Activated CD4-positive, CD25-positive, alpha-beta regulatory T cell treated with anti-CD3 and anti-CD28 coated beads, Interleukin-2, amount 50 U/mL, for 72 hours (primary cell): ENCODE measurements around the gene ARMS2.

Source experiments
- DNase-seq: peaks from one replicate; pipeline ENCODE4 v3.0.0; 2021

Gene ARMS2

DNA sequence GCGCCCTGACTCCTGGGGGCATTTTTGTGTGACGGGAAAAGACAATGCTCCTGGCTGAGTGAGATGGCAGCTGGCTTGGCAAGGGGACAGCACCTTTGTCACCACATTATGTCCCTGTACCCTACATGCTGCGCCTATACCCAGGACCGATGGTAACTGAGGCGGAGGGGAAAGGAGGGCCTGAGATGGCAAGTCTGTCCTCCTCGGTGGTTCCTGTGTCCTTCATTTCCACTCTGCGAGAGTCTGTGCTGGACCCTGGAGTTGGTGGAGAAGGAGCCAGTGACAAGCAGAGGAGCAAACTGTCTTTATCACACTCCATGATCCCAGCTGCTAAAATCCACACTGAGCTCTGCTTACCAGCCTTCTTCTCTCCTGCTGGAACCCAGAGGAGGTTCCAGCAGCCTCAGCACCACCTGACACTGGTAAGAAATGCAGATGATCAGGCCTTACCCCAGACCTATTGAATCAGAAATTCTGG, at the start of gene ARMS2:
ARMS2 (plus strand) TSS at position 51 of the 478 bp plus-strand sequence; CDS start at position 126, 75 bp downstream.
- DNase-seq = no peak

- DNase-seq = no peak
Observed at GRCh38 chr10:122407375-122408125, 46.9 kb upstream of the ARMS2 start.

- DNase-seq = no peak
Observed at GRCh38 chr10:122413327-122413726, 41.1 kb upstream of the ARMS2 start.

GRCh38 chr10:122417667-122418066, 36.8 kb upstream of the ARMS2 start:
- DNase-seq = no peak

DNA sequence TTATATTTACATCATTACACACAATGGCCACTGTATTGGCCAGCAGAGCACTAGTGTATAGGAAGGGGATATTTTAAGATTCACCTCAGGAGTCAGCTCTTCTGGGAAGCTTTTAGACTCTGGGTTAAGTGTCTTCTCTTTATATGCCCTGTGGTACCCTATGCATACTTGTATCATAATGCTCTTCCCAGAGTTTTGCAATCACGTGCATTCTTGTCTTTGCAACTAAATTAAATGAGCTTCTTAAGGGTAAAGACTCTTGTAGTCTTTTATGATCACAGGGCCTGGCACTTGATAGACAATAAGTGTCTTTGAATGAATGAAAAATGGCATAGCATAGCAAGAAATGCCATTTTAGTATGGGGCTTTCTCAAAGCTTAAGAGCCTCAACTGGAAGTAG, 35.4 kb upstream of the ARMS2 start:
- DNase-seq = no peak

GRCh38 chr10:122419876-122420623, 34.4 kb upstream of the ARMS2 start:
- DNase-seq = no peak

DNA sequence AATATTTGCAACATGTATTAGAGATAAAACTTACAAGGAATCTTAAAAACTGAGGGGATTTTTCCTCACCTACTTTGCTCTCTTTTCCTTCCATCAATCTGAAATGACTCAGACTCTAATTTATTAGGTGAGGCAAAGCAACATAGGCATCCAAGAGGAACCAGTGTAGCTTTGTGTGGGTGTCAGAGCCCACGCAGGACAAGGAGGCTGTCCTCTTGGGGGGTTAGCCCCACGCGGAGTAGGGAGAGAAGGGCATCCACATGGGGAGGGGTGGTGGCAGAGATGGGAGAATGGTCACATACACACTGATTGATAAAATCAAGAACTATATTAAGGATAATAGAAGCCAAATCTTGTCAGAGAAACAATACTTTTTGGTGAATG, 33.8 kb upstream of the ARMS2 start:
- no peak for DNase-seq

- DNase-seq = no peak
Observed at GRCh38 chr10:122421054-122421625, 33.3 kb upstream of the ARMS2 start.

GRCh38 chr10:122421742-122422141, 32.7 kb upstream of the ARMS2 start:
- DNase-seq = no peak

- DNase-seq = no peak
Observed at GRCh38 chr10:122422266-122422989, 32.0 kb upstream of the ARMS2 start.

GRCh38 chr10:122424059-122424458, 30.4 kb upstream of the ARMS2 start:
- DNase-seq = no peak

- no peak for DNase-seq
Observed at GRCh38 chr10:122426829-122427228, 27.6 kb upstream of the ARMS2 start.

- no peak for DNase-seq
Observed at GRCh38 chr10:122427280-122427679, 27.2 kb upstream of the ARMS2 start.

DNA sequence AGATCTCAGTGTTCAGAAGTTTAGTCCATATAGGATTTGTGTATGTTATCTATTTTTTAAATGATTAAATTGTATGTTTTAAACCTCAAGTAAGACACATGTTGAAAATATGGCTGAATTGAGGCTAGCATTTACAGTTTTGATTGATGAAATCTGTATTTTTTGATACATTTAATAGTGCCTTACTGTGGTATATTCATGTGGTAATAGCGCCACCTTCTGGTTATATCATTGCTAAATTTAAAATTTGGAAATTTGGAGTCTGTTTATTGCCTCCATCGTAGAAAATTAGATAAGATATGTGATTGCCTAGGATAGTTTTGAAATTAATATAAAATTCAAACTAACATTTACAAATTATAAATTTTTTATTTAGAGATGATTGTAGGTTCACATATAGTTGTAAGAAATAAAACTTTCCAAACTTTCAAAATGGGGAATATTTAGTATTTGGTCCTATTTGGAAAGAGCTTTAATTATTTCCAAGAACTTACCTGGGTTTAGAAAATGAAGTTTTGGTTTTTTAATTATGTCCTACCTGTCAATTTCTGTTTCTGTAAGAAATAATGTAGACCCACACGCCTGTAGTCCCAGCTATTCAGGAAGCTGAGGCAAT, 19.1 kb upstream of the ARMS2 start:
- no peak for DNase-seq

DNA sequence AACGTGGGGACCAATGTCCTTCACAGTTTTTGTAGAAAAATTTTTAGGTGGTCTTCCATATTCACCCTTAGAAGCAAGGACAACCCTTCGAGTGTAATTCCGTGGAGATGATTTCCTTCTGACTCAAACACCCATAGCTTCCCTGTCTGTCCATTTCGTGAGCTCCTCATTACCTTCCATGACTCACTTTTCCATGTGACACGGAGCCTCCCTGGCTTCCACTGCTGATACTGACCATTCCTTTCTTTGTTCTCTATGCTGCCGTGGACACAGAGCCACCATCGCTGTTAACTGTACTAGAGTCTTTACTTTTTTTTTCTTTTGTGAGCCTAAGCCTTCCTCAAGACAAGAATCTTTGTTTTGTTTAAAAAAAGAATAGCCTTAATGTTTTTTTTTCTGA, 12.5 kb upstream of the ARMS2 start:
- DNase-seq = no peak

DNA sequence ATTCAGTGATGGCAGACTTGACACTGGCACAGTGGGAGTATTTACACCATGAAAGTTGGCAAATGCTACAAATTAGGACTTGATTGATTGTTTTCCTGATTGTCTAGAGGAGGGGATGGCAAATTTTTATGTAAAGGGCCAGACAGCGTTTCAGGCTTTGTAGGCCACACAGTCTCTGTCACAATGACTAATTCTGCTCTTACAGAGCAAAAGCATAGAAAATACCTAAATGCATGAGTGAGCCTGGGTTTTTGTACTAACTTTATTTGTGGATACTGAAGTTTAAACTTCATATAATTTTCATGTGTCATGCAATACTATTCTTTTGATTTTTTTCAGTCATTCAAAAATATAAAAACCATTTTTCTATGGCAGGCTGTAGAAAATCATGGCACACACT, 9.0 kb upstream of the ARMS2 start:
- no peak for DNase-seq

DNA sequence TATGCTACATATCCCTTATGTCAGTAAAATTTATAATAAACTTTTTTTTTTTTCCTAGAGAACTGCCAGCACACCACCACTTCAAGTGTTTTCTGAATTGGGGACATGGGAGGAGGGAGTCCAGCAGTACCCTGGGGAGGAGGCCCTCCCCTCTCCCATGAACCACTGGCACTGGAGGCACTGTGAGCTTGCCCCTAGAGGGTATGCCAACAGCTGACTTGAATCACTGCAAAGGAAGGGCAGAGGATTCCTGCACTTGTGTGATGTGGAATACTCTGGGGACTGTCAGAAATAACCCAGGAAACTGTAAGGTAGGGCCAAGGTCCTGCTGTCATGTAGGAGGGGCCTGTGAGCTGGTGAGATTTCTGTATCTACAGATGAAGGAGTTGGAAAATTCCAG, 8.5 kb upstream of the ARMS2 start:
- no peak for DNase-seq

- DNase-seq = no peak
Observed at GRCh38 chr10:122446668-122447423, 7.6 kb upstream of the ARMS2 start.

GRCh38 chr10:122448600-122448999, 5.9 kb upstream of the ARMS2 start:
- DNase-seq = no peak

- DNase-seq = no peak
Observed at GRCh38 chr10:122449153-122449552, 5.3 kb upstream of the ARMS2 start.

DNA sequence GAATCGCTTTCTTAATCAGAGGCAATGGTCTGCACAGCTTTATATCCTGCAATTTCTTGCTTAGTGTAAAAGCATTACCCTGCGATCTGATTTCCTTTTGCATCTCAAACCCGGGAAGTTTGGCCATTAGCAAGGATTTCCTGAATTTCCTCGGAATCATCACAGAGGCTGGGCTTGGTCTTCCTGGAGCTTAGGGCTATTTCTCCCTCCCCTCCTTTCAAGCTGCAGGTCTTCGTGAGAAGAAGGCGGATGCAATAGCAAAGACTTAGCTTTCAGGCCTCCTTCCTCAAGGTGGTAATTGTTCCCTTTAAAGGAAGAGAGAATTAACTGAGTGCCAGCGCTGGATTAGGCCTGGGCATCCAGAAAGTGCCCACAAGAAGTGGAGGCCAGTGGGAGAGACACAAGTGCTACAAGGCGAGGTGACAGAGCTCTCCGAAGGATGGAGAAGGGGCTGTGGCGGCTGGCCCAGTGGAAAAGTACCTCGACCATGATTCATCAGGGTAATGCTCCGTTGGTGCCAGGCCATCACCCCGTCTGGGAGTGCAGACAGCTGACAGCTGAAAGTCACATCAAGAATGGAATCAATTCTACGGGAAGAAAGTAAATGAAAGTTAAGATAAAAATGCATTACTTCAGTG, 4.0 kb upstream of the ARMS2 start:
- DNase-seq = no peak

- no peak for DNase-seq
Observed at GRCh38 chr10:122454071-122454470, 382 bp upstream of the ARMS2 start.
